NB4 (cell line): ENCODE data around the gene PLCB4.

Experiments
- MYC ChIP-seq: IDR thresholded peaks from 2 replicates; pipeline ENCODE4 v1.6.1; 2011; ENCODE audit warnings: low read depth, low read length
- POLR2A ChIP-seq: IDR thresholded peaks from 2 replicates; pipeline ENCODE4 v1.6.1; 2011; ENCODE audit warnings: mild to moderate bottlenecking; ENCODE audit not compliant: insufficient read length; ENCODE audit errors: extremely low read depth
- TF ChIP-seq, protein P1 (sequence below): IDR thresholded peaks from one replicate; pipeline ENCODE4 v1.5.1; 2012; ENCODE audit warnings: low read depth, low read length
- TF ChIP-seq, protein P2 (sequence below): IDR thresholded peaks from 2 replicates; pipeline ENCODE4 v1.6.1; 2011; ENCODE audit warnings: low read depth, low read length

DNA sequence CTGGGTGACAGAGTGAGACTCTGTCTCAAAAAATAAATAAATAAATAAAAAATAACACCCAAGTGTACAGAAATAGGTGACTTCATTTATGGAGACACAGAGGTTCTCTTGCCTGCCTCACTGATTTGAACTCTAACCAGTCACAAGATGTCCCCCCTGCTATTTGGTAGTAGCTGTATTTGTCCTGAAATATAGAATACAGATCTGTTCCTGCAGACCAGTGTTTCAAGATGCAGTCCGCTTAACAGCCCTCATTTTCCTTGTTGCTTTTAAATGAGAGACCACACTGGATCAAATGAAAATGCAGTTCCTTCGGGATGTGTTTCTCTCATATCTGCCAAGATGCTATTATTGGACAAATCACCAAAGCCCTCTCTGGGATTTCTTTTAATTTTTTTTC is 7.6 kb downstream of the PLCB4 start:
- TF ChIP-seq, protein P1, sequence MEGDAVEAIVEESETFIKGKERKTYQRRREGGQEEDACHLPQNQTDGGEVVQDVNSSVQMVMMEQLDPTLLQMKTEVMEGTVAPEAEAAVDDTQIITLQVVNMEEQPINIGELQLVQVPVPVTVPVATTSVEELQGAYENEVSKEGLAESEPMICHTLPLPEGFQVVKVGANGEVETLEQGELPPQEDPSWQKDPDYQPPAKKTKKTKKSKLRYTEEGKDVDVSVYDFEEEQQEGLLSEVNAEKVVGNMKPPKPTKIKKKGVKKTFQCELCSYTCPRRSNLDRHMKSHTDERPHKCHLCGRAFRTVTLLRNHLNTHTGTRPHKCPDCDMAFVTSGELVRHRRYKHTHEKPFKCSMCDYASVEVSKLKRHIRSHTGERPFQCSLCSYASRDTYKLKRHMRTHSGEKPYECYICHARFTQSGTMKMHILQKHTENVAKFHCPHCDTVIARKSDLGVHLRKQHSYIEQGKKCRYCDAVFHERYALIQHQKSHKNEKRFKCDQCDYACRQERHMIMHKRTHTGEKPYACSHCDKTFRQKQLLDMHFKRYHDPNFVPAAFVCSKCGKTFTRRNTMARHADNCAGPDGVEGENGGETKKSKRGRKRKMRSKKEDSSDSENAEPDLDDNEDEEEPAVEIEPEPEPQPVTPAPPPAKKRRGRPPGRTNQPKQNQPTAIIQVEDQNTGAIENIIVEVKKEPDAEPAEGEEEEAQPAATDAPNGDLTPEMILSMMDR = no peak
- no peak for TF ChIP-seq POLR2A
- TF ChIP-seq, protein P2, sequence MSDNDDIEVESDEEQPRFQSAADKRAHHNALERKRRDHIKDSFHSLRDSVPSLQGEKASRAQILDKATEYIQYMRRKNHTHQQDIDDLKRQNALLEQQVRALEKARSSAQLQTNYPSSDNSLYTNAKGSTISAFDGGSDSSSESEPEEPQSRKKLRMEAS = no peak
- TF ChIP-seq MYC = no peak
